Measurements from ENCODE around the gene NUS1.
"Not testable (repeated sequence)": the region's sequence is repeated elsewhere in the genome, so short reads cannot be mapped to it uniquely, and the experiment has no call there.

- not testable (repeated sequence) for TF ChIP-seq CTCF, POLR2AphosphoS5, POLR2A, EP300 (IDR thresholded peaks at IDR 0.05)
These were observed 31.8 kb downstream of the NUS1 start for GRCh38 chr6:117706936-117707509.

Measured in stomach (tissue), 4 donors.